Small intestine (tissue), 7 donors: Measurements from ENCODE around the gene TCIRG1. TPM values are rescaled to one million over a fixed set of nuclear protein-coding genes. Genes with fewer than 3 reads are reported as not detected.
A peak's percentile ranks its signal among the peaks of the same experiment; 100 is the strongest.

ENCODE experiments used
- DNase-seq, 2 donors: peaks; one replicate each; pipeline versions ENCODE4 v3.0.0 to v3.0.0-alpha.2; 2013
- FAIRE-seq: peaks from 2 replicates; lab custom pipeline; 2012; peaks lifted over from hg19 to GRCh38; lab: Jason Lieb, UNC
- H3K27ac ChIP-seq, 3 donors: one replicate each; pipeline ENCODE4 v1.5.1; 2013; ENCODE audit warnings: low read length in 2 of 3, mild to moderate bottlenecking in 2 of 3, control low read depth in 1 of 3, inconsistent platforms in 1 of 3, low read depth in 1 of 3, moderate library complexity in 1 of 3
- H3K27me3 ChIP-seq, 3 donors: one replicate each; pipeline ENCODE4 v1.6.1; 2013; ENCODE audit warnings: low read length in 3 of 3, inconsistent platforms in 1 of 3; ENCODE audit not compliant: control insufficient read depth in 3 of 3, insufficient read depth in 3 of 3
- H3K36me3 ChIP-seq, 3 donors: one replicate each; pipeline ENCODE4 v1.6.1; 2013; ENCODE audit warnings: low read length in 3 of 3, inconsistent platforms in 1 of 3, low read depth in 1 of 3, mild to moderate bottlenecking in 1 of 3, moderate library complexity in 1 of 3; ENCODE audit not compliant: control insufficient read depth in 3 of 3, insufficient read depth in 2 of 3
- H3K4me1 ChIP-seq, 3 donors: one replicate each; pipeline ENCODE4 v1.6.1; 2013; ENCODE audit warnings: low read length in 2 of 3, inconsistent platforms in 1 of 3, low read depth in 1 of 3, mild to moderate bottlenecking in 1 of 3, moderate library complexity in 1 of 3; ENCODE audit not compliant: control insufficient read depth in 3 of 3, insufficient read depth in 2 of 3
- H3K4me3 ChIP-seq, 3 donors: one replicate each; pipeline ENCODE4 v1.5.1; 2013; ENCODE audit warnings: low read length in 3 of 3, control low read depth in 1 of 3, inconsistent platforms in 1 of 3, low read depth in 1 of 3, mild to moderate bottlenecking in 1 of 3, moderate library complexity in 1 of 3
- H3K9me3 ChIP-seq, 2 donors: one replicate each; pipeline ENCODE4 v1.6.1; 2013; ENCODE audit warnings: low read depth in 1 of 2, low read length in 1 of 2; ENCODE audit not compliant: control insufficient read depth in 2 of 2, insufficient read depth in 1 of 2
- WGBS, 3 donors: extraction: QIAGEN DNeasy Blood & Tissue Kit; methylation state at CpG; one replicate each; pipeline ENCODE4 v1.1.7; 2013; 5-methylcytosine and 5-hydroxymethylcytosine counted together
- polyA plus RNA-seq, 4 donors: library from polyadenylated mRNA; stranded (reverse) in 3 of 4; unstranded in 1 of 4; fragments of 200-250 nt in 3 of 4; fragments of 120-200 nt in 1 of 4; gene quantifications; one replicate each; pipeline versions ENCODE4 v1.2.1 to v1.2.3, GENCODE V29; 2013
- donor health status: healthy with polysubstance abuse.
- donor health status: control.
- donor health status: control.
- donor health status: Bipolar disorder and iron deficiency.
- donor health status: healthy.

The TCIRG1 gene
- polyA plus RNA-seq, 4 donors, result 79.1 to 437 (median 285) TPM

- Histone ChIP-seq H3K36me3 (peaks cover 0 to 24% (median 0%) of the 10 kb centered on the region in 3 donors), H3K4me3 (no peak overlapping the region), H3K4me1 (peaks cover 0 to 49% (median 3%) of the 10 kb centered on the region in 3 donors), H3K9me3 (no peaks in the 10 kb centered on the region), H3K27me3 (no peaks in the 10 kb centered on the region), H3K27ac (peak overlapping the region in 2 of 3 donors; percentile 89)
- WGBS, 3 donors, result 14 to 39% (median 24%) methylated on average over 14 to 16 of the region's 16 CpGs
- no peak for FAIRE-seq
- peak in 1 of 2 donors; percentile 89 for DNase-seq
Observed at GRCh38 chr11:68014157-68014946, 24.5 kb upstream of the TCIRG1 start.

DNA sequence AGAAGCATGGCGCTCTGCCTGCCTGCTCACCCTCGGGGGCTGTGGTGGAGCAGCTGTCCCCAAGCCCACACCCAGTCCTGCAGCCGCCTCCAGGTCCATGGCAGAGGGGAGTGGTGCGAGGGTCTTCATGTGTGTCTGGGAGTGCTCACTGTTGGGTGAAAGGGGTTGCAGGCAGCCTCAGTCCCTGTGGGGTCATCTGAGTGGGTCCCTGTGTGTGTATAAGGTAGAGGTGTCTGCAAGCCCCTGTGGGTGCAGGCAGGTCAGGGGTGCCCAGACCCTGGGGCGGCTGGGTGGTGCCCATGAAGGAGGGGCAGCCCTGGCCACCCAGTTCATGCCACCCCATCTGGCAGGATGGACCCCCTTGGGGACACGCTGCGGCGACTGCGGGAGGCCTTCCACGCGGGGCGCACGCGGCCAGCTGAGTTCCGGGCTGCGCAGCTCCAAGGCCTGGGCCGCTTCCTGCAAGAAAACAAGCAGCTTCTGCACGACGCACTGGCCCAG lies 23.8 kb upstream of the TCIRG1 start:
- H3K4me3 ChIP-seq, result no peak overlapping the region
- H3K9me3 ChIP-seq, result no peaks in the 10 kb centered on the region
- peaks cover 0 to 29% (median 0%) of the 10 kb centered on the region in 3 donors for H3K36me3 ChIP-seq
- H3K4me1 ChIP-seq, result peaks cover 0 to 42% (median 3%) of the 10 kb centered on the region in 3 donors
- WGBS, 3 donors, result 82 to 88% (median 87%) methylated on average over 15 to 19 of the region's 19 CpGs
- DNase-seq (no peak), FAIRE-seq (no peak)
- peak overlapping the region in 2 of 3 donors; percentile 46 to 89 for H3K27ac ChIP-seq
- H3K27me3 ChIP-seq, result no peaks in the 10 kb centered on the region

DNA sequence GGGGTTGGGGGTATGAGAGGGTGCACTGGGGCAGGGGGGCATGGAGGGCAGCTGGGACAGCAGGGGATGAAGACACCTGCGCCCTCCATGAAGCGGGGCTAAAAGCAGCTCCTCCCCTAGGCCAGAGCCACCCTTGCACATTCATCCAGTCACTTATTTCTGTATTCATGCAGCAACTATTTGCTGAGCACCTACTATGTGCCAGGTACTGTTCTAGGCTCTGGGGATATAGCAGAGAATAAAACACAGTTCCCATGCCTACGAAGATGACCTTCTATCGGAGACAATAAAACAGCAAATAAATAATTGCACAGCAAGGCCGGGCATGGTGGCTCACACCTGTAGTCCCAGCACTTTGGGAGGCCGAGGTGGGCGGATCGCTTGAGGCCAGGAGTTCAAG lies 23.4 kb upstream of the TCIRG1 start:
- no peak for DNase-seq
- FAIRE-seq, result no peak
- Histone ChIP-seq H3K4me1 (peaks cover 0 to 38% (median 3%) of the 10 kb centered on the region in 3 donors), H3K9me3 (no peaks in the 10 kb centered on the region), H3K36me3 (peaks cover 0 to 29% (median 0%) of the 10 kb centered on the region in 3 donors), H3K27me3 (no peaks in the 10 kb centered on the region), H3K27ac (peak overlapping the region in 1 of 3 donors; percentile 46), H3K4me3 (no peak overlapping the region)
- 93 to 94% (median 93%) methylated on average over 8 of the region's 8 CpGs for WGBS, 3 donors

DNA sequence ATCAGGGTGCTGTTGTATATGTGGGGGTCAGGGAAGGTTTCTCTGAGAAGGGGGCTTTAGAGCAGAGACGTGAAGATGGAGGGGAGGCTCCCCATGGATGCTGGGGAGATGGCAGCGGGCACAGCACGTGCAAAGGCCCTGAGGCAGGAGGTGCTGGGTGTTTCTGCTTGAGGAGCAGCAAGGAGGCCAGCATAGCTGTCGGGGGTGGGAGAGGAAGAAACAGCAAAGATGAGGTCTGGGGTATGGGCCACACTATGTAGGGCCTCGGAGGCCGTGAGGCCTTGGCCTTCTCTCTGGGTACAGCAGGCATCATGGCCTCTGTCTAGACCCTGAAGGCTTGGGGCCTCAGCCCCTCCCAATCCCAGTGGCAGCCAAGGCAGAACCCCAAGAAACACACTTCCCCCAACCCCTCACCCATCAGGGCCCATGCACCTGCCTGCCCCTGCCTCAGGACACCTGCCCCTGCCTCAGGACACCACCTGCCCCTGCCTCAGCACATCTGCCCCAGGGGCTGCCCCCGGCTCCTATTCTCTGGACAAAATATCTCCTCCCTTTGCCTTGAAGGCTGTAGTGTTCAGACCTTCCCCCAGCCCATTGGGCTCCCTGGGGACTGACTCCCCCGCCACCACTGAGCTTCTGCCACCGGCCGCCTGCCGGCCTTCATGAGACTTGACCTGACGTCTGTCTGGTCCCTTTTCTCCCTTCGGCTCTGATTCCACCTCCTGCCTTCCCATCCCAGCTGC lies 22.5 kb upstream of the TCIRG1 start:
- FAIRE-seq, result no peak
- peaks cover 0 to 30% (median 0%) of the 10 kb centered on the region in 3 donors for H3K36me3 ChIP-seq
- DNase-seq, result no peak
- H3K9me3 ChIP-seq, result no peaks in the 10 kb centered on the region
- 64 to 76% (median 66%) methylated on average over 13 of the region's 13 CpGs for WGBS, 3 donors
- H3K4me3 ChIP-seq, result no peak overlapping the region
- H3K27me3 ChIP-seq, result no peaks in the 10 kb centered on the region
- H3K27ac ChIP-seq, result no peak overlapping the region
- H3K4me1 ChIP-seq, result peaks cover 0 to 29% (median 3%) of the 10 kb centered on the region in 3 donors

DNA sequence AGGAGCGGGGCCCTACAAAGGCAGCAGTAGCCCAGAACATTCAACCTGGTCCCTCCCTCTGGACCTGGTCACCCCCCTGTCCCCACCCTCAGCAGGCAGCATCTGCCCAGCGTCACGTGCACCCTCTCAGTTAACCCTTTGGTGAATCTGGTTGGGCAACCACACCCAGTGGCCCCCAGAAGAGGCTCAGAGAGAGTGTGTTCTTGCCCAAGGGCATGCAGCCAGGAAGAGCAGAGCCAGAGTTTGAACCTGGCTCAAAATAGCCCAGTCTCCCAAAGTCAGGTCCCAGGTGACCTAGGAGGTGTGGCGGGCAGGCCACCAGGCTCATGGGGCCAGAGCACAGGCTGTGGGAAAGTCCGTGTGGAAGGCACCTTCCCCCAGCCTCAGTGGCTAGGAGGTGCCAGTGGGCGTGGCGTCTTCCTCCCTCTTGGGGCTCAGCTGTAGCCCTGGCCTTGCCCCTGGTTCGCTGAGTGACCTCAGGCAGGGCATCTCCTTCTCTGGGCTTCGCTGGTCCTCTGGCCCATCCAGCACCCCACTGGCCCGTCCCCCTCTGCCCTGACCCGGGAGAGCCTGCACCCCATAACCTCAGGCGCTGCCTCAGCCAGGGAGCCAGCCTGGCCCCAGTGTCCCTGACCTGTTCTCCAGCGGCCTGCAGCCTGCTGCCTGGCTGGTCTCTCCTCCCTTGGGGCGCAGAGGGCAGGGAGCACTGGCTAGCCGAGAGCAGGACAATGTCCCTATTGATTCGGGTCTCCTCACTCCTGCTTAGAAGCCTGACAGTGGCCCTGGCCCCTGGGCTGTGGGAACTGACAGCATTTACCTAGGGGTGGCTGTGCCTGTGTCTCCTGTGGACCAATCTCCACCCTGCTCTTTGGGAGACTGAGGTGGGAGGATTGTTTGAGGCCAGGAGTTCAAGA lies 21.7 kb upstream of the TCIRG1 start:
- H3K4me1 ChIP-seq, result peaks cover 0 to 25% (median 3%) of the 10 kb centered on the region in 3 donors
- no peak overlapping the region for H3K27ac ChIP-seq
- peaks cover 0 to 38% (median 0%) of the 10 kb centered on the region in 3 donors for H3K36me3 ChIP-seq
- FAIRE-seq (no peak), DNase-seq (peak in 1 of 2 donors; percentile 55)
- H3K4me3 ChIP-seq, result no peak overlapping the region
- H3K9me3 ChIP-seq, result no peaks in the 10 kb centered on the region
- 45 to 59% (median 55%) methylated on average over 15 to 16 of the region's 16 CpGs for WGBS, 3 donors
- no peaks in the 10 kb centered on the region for H3K27me3 ChIP-seq

GRCh38 chr11:68017980-68018729 lies 20.7 kb upstream of the TCIRG1 start:
- no peak overlapping the region for H3K27ac ChIP-seq
- H3K4me3 ChIP-seq, result no peak overlapping the region
- peaks cover 0 to 42% (median 0%) of the 10 kb centered on the region in 3 donors for H3K36me3 ChIP-seq
- no peaks in the 10 kb centered on the region for H3K27me3 ChIP-seq
- FAIRE-seq, result no peak
- 76 to 86% (median 81%) methylated on average over 23 to 27 of the region's 27 CpGs for WGBS, 3 donors
- H3K9me3 ChIP-seq, result no peaks in the 10 kb centered on the region
- H3K4me1 ChIP-seq, result peaks cover 0 to 21% (median 3%) of the 10 kb centered on the region in 3 donors
- no peak for DNase-seq

GRCh38 chr11:68018730-68019190 lies 20.1 kb upstream of the TCIRG1 start:
- WGBS, 3 donors, result 84 to 92% (median 91%) methylated on average over 17 to 18 of the region's 18 CpGs

More at GRCh38 chr11:68018730-68019190, 20.1 kb upstream of the TCIRG1 start:
- FAIRE-seq, result no peak
- no peak overlapping the region for H3K27ac ChIP-seq
- no peak for DNase-seq
- H3K9me3 ChIP-seq, result no peaks in the 10 kb centered on the region
- H3K27me3 ChIP-seq, result no peaks in the 10 kb centered on the region
- peaks cover 0 to 39% (median 0%) of the 10 kb centered on the region in 3 donors for H3K36me3 ChIP-seq
- H3K4me1 ChIP-seq, result peaks cover 0 to 21% (median 3%) of the 10 kb centered on the region in 3 donors
- H3K4me3 ChIP-seq, result no peak overlapping the region
